Measurements from ENCODE around the gene OPHN1.

DNA sequence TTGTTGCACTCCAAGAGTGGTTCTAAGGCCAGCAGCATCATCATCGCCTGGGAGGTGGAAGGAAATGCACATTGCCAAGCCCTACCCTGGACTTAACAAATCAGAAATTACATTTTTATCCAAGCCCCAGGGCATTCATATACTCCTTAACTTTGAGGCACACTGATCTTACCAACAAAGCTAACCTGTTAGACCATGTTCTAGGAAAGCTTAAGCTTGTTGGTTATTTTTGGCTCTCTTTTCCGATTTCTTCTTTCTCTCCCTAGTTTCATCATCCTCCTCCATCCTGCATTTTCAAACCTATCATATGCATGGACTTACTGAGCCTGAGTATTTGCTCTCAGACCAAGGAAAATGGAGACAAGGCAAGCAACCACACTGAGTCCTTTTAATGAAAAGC is 133.4 kb downstream of the OPHN1 start:
- TF ChIP-seq PAX5 (IDR thresholded peaks at IDR 0.05; ENCODE audit: insufficient read depth, low read length, severe bottlenecking) (no peak), POLR2A (IDR thresholded peaks at IDR 0.05; ENCODE audit: low read depth, low read length) (no peak), POLR2AphosphoS5 (IDR thresholded peaks at IDR 0.05; ENCODE audit: low read depth, low read length) (no peak), POU2F2 (IDR thresholded peaks at IDR 0.05; ENCODE audit: low read depth, low read length) (no peak)
